ENCODE data around the gene KNDC1.
"Not testable (repeated sequence)": the region's sequence is repeated elsewhere in the genome, so short reads cannot be mapped to it uniquely, and the experiment has no call there.

The KNDC1 gene

GRCh38 chr10:133230387-133231195, 70.6 kb downstream of the KNDC1 start:
- no peak overlapping the region for H3K4me3 ChIP-seq (ENCODE audit: control insufficient read depth, low read depth, low read length)
- TF ChIP-seq CTCF (conservative IDR thresholded peaks at IDR 0.05; ENCODE audit: control insufficient read depth, insufficient read depth, low read depth, low read length) = no peak
- no peak for DNase-seq (ENCODE audit: low read depth)

GRCh38 chr10:133231244-133231945, 71.4 kb downstream of the KNDC1 start:
- no peak for TF ChIP-seq CTCF (conservative IDR thresholded peaks at IDR 0.05; ENCODE audit: control insufficient read depth, insufficient read depth, low read depth, low read length)
- no peak for DNase-seq (ENCODE audit: low read depth)
- no peak overlapping the region for H3K4me3 ChIP-seq (ENCODE audit: control insufficient read depth, low read depth, low read length)

- no peak overlapping the region for H3K4me3 ChIP-seq (ENCODE audit: control insufficient read depth, low read depth, low read length)
- no peak for DNase-seq (ENCODE audit: low read depth)
- TF ChIP-seq CTCF (conservative IDR thresholded peaks at IDR 0.05; ENCODE audit: control insufficient read depth, insufficient read depth, low read depth, low read length) = no peak
Observed at GRCh38 chr10:133231946-133232574, 72.0 kb downstream of the KNDC1 start.

- not testable (repeated sequence) for H3K4me3 ChIP-seq (ENCODE audit: control insufficient read depth, low read depth, low read length); DNase-seq (ENCODE audit: low read depth)
Observed at GRCh38 chr10:133234796-133235195, 74.8 kb downstream of the KNDC1 start.

- no peak overlapping the region for H3K4me3 ChIP-seq (ENCODE audit: control insufficient read depth, low read depth, low read length)
- DNase-seq (ENCODE audit: low read depth) = no peak
Observed at GRCh38 chr10:133235265-133235855, 75.3 kb downstream of the KNDC1 start.

GRCh38 chr10:133235932-133236331, 75.9 kb downstream of the KNDC1 start:
- TF ChIP-seq CTCF (conservative IDR thresholded peaks at IDR 0.05; ENCODE audit: control insufficient read depth, insufficient read depth, low read depth, low read length) = no peak
- no peak overlapping the region for H3K4me3 ChIP-seq (ENCODE audit: control insufficient read depth, low read depth, low read length)
- no peak for DNase-seq (ENCODE audit: low read depth)

More at GRCh38 chr10:133235265-133235855, 75.3 kb downstream of the KNDC1 start:
- no peak for TF ChIP-seq CTCF (conservative IDR thresholded peaks at IDR 0.05; ENCODE audit: control insufficient read depth, insufficient read depth, low read depth, low read length)

Data from fibroblast of mammary gland (primary cell).